EL (cell line): Measurements from ENCODE around the gene KCNN3.
"Not testable (repeated sequence)": the region's sequence is repeated elsewhere in the genome, so short reads cannot be mapped to it uniquely, and the experiment has no call there.

Experiments used
- DNase-seq: peaks from one replicate; pipeline ENCODE4 v3.0.0-alpha.2; 2016

The KCNN3 gene

DNA sequence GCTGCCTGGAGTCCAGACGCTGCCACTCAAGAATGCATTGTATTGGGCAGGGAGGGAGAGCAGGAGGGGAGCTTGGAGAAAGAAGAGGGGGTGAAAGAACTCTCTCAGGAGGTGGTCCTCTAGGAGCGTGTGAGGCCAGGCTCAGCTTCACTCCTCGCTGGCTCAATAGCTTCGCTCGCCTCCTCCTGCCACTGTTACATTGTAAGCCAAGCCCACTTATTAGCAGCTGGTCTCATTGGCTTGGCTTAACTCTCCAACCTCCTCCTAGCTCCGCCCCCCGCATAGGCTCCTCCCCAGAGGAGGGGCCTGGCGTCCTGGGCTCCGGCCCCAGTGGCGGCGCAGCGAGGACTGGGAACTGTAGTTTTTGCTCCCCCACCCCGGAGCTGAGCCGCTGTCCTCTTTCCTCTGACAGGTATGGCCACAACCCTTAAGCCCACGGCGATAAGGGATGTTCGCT is at the start of gene KCNN3:
TSS of gene KCNN3 (minus strand) at position 167 of the 457 bp plus-strand sequence. CDS start 317 bp downstream, outside the sequence.
- DNase-seq: peak; percentile 87

DNA sequence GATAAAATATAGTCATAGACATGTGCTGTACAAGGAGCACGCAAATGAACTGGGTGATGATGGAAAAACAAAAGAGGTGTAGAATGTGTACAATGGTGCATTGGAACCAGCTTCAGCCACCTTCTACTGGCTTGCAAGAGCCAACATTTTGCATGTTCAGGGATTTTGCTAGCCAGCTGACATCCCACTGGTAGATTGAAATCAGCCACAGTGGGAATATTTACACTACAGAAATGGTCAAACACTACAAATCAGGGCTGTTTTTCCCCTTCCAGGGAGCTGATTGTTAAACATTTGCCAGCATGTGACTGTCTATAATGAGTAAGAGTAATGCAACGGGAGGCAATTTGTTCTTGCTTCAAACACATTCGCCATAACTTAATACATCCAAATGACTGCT is 43.2 kb upstream of the KCNN3 start:
- no peak for DNase-seq

DNA sequence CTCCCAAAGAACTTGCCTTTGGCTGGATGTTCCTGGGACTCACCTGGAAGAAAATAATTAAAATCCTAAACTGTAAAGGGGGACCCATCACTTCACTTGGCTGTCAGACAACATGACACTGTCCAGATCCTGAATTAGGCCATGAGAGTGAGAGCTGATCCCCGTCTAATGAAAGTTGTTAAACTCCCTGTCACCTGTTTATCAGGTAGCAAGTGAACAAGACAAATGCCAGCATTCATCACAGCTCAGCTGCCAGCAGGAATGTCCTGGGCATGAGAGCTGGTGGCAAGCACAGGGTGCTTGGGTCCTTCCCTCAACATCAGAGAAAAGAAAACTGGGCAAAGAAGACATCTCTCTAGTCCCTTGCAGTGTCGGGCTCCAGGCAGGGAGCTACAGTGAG is 42.7 kb upstream of the KCNN3 start:
- no peak for DNase-seq

DNA sequence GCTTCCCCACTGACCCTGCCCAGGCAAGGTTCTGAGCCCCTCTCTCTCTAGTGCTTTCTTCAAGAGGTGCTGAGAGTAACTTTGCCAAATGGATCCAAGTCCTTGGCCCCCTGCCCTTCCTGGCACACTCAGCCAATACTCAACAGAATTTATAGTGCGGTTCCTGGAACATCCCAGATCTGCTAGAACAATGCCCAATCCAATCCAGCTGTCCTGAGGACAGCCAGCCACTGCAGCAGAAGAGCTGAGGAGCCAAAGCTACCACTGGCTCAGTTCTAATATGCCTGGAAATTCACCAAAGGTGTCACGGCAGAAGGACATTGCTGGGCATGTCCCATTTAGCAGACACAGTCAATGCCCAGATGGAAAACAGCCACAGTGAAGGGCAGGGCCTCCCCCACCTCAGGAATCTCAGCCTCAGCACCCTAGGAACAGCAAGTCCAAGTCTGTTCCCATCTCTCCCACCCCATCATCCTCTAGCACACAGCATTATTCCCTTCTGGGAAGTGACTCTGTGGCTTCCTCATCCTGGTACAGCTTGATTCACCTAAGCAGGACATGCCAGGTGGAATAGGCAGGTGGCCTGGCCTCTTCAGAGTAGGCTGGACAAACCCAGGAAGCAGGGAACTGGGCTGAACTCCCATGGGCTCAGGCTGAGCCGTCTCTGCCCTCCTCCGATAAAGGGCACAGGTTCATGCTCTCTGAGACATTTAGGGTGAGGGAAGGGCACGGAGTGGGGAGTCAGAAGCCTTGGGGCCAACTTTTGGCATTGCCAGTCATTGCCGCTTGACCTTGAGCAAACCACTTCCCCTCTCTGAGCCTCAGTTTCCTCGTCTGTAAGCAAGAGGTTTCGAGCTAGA is 41.8 kb upstream of the KCNN3 start:
- no peak for DNase-seq

DNA sequence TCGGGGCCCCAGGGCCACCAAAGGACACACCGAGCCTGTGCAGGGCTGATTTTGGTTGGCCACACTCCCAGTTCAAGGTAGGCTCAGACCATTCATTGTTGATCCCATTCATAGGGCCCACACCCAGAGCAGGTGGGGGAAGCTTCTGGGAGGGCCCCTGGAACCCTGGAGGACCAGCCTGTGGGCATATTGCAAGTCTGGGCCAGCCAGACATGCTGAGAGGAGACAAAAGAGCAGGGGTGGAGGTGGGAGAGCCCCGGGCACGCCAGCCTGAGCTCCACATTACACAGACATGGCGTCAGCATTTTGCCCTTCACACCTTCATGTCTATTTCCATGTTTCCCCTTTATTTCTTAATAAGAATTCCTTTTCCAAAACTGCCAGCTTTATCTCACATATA is 40.8 kb upstream of the KCNN3 start:
- DNase-seq: no peak

DNA sequence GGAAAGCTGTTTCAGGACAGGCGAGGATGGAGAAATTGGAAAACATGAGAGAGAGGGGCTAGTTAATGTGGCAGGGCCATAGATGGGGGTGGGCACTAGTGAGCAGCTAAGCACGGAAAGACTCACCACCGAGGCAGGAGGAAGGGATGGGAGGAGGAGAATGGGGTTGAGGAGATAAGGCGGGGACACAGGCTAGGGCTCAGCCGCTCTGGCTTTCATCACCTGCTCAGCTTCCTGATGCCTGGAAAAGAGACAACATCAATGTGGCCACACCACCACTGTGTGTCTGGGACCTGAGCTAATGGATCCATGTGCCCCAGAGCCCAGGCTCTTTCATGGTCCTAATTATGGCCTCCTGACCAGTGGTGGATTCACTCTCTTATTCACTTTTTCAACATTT is 38.9 kb upstream of the KCNN3 start:
- no peak for DNase-seq

DNA sequence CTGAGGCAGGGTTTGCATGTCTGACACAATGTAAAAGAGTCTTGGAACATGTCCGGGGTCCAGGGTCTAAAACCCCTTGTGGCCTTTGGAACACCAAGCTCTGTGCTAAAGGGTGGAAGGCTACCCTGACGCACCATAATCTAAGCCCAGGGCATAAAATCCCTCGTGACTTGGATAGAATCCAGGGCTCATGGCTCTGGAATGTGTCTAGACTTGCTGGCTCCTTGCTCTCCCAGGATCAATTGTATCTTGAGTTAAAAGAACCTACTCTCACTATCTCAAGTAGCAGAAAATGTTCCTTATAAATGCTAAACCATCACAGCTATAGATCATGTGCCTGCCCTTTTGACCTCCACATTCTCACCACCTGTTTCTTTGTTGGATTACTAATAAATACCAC is 38.0 kb upstream of the KCNN3 start:
- DNase-seq: not testable (repeated sequence)

DNA sequence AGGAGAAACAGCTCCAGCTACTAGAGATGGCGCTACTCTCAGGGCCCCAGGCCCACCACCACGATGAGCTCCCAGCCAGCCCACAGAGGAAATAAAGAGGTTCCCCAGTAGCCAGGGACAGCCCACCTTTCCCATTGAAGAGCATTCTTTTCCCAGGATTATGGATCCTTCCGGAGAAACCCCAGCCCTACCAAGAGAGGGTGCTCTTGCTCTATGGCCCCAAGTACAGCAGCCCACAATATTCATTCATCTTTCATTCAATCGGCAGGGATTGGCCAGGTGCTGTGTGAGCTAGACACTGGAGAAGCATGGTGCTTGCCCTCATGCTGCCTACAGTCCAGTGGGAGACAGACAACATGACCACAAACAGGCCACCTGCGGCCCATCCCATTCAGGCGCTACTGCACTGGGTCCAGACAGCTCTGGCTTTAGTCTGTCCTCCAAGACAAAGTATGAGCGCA is 36.6 kb upstream of the KCNN3 start:
- peak; percentile 19 for DNase-seq

DNA sequence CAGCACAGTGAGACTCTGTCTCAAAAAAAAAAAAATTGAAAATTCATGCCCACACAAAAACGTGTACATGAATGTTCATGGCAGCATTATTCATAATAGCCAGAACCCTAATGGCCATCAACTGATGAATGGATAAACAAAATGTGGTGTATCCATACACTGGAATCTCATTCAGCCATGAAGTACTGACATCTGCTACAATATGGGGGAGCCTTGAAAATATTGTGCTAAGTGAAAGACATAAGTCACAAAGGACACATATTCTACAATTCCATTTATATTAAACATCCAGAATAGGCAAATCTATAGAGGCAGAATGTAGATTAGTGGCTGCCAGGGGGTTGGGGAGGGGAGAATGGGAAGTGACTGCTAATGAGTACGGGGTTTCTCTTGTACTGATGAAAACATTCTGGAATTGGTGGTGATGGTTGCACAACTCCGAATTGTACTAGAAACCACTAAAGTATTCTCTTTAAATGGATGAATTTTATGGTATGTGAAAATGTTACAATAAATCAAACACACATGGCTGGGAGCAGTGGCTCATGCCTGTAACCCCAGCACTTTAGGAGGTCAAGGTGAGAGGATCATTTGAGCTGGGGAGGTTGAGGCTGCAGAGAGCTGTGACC is 33.0 kb upstream of the KCNN3 start:
- no peak for DNase-seq

DNA sequence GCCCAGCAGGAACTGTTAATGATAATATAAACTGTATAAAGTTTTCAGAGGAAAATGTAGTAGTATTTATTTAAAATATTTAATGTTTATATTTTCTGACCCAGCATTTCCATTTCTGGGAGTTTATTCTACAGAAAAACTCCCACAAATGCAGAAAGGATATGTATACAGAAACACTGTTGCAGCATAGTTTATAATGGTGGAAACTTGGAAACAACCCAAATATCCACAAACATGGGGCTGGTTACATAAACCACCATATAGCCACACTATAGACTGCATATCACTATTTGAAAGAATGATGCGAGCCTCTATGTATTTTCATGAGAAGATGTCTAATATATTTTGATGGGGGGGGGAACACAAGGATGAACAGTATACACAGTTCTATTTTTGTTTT is 31.5 kb upstream of the KCNN3 start:
- no peak for DNase-seq

DNA sequence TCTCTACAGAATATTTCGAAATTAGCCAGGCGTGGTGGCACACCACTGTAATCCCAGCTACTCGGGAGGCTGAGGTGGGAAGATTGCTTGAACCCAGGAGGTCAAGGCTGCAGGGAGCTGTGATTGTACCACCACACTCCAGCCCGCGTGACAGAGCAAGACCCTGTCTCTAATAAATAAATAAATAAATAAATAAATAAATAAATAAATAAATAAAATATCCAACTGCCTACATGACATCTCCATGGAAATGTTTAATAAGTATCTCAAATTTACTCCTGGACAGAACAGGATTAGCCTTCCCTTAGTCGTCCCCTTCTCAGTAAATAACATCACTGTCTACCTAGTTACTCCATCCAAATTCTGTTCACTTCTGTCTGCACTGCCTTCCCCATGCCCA is 29.0 kb upstream of the KCNN3 start:
- no peak for DNase-seq

DNA sequence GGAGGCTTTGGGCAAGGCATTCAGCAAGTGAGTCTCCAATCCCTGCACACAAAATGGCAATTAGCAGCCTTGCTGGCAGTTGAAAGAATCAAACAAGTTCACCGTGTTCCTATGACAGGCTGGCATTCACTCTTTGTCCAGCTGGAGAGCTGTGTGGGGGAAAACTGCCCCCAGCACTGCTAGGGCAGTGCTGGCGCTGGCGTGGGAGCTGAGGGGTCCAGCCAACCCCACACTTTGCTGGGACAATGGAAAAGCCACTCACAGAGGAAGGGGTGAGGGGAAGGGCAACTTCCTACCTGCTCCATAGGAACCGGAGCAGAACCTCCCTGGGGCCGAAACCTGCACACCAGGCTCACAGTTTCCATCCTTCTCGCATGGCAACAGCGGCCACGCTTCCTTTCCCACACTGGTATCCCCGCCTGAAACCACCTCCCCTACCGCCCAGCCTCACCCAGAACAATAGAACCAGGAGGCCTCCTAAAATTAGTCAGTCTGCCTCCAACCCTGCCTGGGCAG is 26.7 kb upstream of the KCNN3 start:
- no peak for DNase-seq

DNA sequence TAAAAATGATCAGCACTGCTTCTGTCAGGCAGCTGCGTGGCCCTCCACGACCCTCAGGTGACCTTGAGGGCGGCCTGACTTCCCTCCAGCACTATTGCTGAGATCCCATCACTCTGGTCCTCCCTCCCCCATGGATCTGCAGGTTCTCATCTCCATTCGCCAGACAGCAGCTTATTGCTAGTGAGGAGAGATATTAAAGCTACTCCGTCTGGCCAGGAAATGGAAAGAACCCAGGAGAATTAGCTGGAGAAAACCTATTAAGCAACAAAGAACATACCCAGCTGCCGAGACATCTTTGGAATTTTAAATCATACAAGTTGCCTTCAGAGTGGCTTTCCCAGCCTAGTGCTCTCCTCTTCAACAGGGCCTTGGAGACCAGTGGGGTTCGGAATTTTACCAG is 25.7 kb upstream of the KCNN3 start:
- DNase-seq: no peak

DNA sequence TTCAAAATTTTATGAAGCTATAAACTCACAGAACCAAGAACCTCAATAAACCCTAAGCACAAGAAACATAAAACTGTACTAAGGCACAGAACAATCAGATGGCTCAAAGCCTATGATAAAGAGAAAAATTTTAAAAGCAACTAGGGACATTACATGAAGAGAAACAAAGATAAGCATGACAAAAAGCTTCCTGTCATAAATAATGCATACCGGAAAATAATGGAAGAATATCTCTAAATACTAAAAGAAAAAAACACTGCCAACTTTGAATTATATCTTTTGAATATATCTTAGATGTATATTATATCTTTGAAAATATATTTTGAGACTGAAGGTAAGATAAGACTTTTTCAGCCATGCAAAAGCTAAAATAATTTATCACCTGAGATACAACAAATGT is 21.4 kb upstream of the KCNN3 start:
- no peak for DNase-seq

DNA sequence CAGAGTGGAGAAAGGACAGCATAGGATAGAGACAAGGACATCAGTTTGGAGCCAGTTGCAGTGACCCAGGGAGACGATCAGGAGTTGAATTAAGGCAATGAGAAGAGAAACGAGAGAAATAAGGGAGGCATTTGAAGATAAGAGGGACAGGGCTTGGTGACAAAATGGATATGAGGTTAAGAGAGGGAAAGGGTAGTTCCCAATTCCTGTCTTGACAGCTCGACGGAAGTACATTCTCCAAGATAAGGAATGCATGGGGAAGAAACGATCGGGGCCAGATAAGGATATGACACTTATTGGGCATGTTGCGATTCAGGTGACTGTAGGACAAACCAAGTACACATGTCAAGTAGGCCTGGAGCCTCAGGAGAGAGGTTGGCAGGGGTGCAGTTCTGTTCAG is 18.7 kb upstream of the KCNN3 start:
- no peak for DNase-seq

DNA sequence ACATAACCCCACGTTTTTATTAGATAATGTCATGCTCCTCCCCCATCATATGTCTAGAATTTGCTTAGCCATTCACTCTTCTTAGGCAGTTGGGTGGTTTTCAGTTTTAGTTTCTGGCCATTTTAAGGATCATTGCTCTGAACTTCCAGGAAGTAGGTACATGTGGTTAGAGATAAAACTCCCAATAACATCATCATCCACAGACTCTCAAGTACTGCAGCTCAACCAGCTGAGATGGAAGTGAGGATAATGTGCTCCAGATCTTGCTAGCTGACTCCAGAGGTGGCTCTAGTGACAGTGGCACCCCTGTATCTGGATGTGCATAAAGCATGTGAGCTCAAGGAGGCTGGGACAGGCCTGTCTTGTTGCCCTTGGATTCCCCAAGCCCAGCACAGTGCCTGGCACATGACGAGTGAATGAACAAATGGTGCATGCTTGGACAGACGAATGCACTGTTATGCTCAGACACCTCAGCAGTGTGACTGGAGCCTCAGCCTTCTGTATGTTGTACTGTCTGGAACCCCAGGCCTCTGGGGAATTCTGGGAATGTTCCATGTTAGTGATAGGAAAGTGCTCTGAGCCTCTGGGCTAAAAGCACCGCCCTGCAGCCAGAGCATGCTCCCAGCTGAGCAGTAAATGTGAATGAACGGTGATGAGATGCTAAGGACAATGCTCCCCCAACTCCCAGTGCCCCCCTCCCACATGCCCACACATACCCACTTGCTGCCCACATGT is 16.4 kb upstream of the KCNN3 start:
- DNase-seq: no peak

DNA sequence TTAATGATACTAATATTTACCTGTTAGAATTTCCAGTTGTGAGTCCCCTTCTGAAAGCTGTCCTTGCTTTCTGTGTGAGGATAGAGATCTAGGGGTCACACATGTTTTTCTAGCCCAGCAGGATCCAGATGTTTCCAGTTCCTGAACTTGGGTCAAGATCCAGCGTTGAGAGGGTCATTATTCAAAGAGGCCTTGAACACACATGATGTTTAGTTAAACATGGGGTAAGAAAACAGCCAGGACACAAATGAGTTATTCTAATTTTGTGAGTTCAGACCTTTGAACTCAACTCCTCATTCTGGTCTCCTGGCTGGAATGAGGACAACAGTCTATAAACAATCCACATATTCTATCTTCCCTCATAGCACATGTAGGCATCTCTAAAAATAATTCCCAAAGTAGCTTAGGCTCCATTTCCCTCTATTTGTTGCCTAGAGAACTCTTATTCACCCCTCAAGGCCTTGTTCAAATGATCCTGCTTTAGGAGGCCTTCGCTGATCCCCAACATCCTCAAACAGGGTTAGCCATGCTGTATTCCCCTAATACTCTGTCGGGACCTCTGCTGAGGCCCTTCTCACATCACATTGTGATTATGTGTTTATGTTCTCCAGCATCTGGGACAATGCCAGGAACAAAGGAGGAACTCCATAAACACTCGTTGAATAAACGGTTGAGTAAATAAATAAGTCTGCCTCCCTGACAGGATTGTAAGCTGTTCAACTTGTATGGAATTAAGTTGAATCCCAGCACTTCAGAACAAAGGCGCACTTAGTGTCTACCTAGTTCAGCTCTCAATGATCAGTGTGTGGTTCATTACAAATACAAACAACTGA is 15.0 kb upstream of the KCNN3 start:
- no peak for DNase-seq

DNA sequence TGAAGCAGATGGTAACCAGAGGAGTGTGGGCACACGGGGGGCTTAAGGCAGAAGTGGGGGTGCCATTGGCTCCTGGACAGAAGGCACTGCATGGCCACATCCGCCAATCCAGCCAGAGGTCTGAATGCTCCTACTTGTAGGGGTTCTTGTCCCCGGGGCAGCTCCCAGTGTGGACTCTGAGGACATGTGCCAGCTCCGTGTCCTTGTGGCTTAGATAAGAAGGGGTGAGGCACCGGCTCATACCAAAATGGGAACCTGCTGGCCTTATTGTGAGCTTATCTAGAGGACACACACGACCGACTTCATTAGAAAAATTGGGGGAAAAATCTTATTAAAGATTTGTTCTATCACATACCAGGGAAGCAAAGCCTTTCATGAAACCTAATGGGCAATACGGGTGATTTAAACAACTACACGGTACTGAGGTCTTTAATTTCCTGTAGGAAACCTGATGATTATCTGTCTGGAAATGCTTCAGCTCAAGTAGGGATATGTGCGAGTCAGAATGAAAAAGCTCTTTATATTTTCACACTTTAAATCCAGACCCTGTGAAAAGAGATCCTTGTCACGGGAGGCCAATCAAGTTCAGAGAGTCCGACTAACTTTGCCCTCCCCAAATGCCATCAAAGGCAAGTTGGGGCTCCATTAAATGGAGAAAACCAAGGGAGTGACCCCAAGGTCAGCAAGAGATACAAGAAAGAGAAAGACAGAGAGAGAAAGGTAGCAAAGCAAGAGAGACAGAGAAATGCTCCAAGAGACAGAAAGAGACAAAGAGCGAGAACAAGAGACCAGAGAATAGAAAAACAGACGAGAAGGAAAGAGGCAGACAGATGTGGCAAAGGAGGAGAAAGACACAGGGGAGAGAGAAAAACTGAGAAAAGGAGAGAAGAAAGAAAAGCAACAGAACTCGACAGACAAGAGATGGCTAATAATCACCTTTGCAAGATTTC is 14.1 kb upstream of the KCNN3 start:
- DNase-seq: no peak

DNA sequence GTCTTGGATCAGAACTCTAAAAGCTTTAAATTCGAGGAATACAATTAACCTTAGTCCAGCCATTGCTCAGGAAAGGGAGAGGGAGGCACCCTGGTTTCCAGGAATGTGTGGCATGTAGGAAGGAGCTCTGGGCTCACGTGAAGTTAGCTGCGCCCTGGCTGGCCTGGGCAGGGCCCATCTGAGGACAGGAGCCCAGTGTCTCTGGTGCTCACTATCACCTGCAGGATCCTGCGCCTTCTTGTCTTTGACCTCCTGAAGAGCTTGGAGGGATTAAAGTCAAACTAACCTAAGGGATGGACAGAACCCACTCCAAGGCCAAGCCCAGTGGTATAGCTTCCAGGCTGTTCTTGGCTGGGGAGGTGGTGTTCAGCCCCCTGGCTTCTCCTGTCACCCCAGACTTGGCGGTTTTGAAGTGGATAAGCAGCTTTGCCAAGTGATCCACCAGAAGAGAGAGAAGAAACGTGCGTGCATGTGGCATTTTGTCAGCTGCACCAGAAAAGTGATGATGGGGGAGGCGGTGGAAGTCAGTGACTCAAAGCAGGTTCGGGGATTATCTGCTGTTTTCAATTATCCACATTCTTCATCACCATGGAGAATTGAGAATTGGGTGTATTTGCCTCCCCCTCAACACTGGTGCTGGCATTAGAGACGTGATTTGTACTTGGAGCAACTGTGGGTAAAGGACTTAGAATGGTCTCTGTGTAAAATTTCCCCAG is 11.9 kb upstream of the KCNN3 start:
- peak; percentile 10 for DNase-seq

DNA sequence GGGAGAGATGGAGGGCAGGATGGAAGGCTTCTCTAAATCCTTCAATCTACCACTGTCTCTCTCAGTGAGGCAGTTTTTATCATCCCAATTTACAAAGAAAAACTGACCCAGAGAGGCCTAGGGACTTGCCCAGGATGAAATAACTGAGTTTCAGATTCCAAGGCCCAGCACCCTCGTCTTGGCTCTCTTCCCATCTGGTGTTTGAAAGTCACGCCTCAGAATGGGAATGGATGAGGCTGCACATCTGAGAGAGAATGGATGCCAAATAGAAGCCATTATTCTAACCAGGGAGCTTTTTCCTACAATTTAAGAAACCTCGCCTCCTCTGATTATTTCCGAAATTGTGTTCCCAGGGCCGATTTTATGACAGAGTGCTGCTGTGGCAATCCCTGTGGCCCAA is 10.6 kb upstream of the KCNN3 start:
- DNase-seq: no peak

DNA sequence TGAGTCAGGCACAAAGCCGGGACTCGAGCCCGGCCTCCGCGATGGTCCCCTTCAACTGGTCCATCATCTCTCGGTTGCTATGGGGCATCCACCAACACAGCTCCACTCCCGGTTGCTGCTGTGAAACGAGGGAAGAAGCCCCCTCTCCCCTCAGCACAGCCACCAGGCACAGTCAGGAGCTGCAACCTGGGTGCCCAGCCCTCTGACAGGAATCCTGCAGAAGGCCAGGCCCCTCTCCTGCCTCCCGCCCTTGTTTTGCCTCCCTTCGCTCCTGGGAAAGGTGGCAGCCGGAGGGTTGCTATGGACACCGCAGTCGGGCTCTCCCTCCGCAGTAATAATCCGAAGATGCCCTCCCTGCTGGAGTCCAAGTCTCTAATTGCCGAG is 8.9 kb upstream of the KCNN3 start:
- DNase-seq: no peak
